Smooth muscle cell (in vitro differentiated cells): ENCODE results near the gene ABI3BP. TPM values are rescaled to one million over a fixed set of nuclear protein-coding genes. Genes with fewer than 3 reads are reported as not detected.

ENCODE experiments used
- DNase-seq: peaks from one replicate; lab custom pipeline; 2025; ENCODE audit not compliant: unreplicated experiment; lab: John Stamatoyannopoulos, UW
- H2AFZ ChIP-seq: fragments of 200-600 bp; sonication (generic); 2 replicates; pipeline ENCODE4 v1.6.0; 2016; ENCODE audit warnings: antibody characterized with exemption, low read depth, mild to moderate bottlenecking
- H3F3A ChIP-seq: fragments of 200-600 bp; sonication (generic); 2 replicates; pipeline ENCODE4 v1.6.0; 2017; ENCODE audit warnings: antibody characterized with exemption, low read depth
- H3K27ac ChIP-seq: fragments of 200-600 bp; sonication (generic); 2 replicates; pipeline ENCODE4 v1.5.1; 2016; ENCODE audit warnings: low read depth, mild to moderate bottlenecking
- H3K27me3 ChIP-seq: fragments of 200-600 bp; sonication (generic); 2 replicates; pipeline ENCODE4 v1.6.1; 2016; ENCODE audit warnings: low read depth, mild to moderate bottlenecking
- H3K36me3 ChIP-seq: fragments of 200-600 bp; sonication (generic); 2 replicates; pipeline ENCODE4 v1.5.1; 2016; ENCODE audit warnings: low read depth
- H3K4me1 ChIP-seq: fragments of 200-600 bp; sonication (generic); 2 replicates; pipeline ENCODE4 v1.5.1; 2016; ENCODE audit warnings: low read depth
- H3K4me2 ChIP-seq: fragments of 200-600 bp; sonication (generic); 2 replicates; pipeline ENCODE4 v1.6.0; 2016; ENCODE audit warnings: mild to moderate bottlenecking
- H3K4me3 ChIP-seq: fragments of 200-600 bp; sonication (generic); 2 replicates; pipeline ENCODE4 v1.5.1; 2016; ENCODE audit warnings: mild to moderate bottlenecking
- H3K79me2 ChIP-seq: fragments of 200-600 bp; sonication (generic); 2 replicates; pipeline ENCODE4 v1.6.0; 2016; ENCODE audit warnings: low read depth, mild to moderate bottlenecking
- H3K9ac ChIP-seq: fragments of 200-600 bp; sonication (generic); 2 replicates; pipeline ENCODE4 v1.6.0; 2016; ENCODE audit warnings: low read depth
- H3K9me3 ChIP-seq: fragments of 200-600 bp; sonication (generic); replicated peaks from 2 replicates; pipeline ENCODE4 v1.5.1; 2016; ENCODE audit warnings: low read depth
- H4K20me1 ChIP-seq: fragments of 200-600 bp; sonication (generic); 2 replicates; pipeline ENCODE4 v1.6.0; 2016; ENCODE audit warnings: low read depth
- WGBS: methylation state at CpG from one replicate; pipeline ENCODE4 v1.1.7; 2016; ENCODE audit warnings: low lambda C conversion rate; 5-methylcytosine and 5-hydroxymethylcytosine counted together
- polyA plus RNA-seq: library from polyadenylated mRNA; unstranded; fragments of >200 nt; fragmentation: Nextera tagmentation; extraction: Ambion mirVana; gene quantifications from 2 replicates; pipeline ENCODE4 v1.2.1, GENCODE V29; 2016
- total RNA-seq: library from RNA; depleted of rRNA; stranded (reverse); fragments of >200 nt; gene quantifications from 2 replicates; pipeline ENCODE4 v1.2.3, GENCODE V29; 2014
- TF ChIP-seq, protein P1 (sequence below): fragments of 200-600 bp; sonication (generic); IDR thresholded peaks from 2 replicates; pipeline ENCODE4 v1.5.1; 2017; ENCODE audit warnings: borderline replicate concordance, mild to moderate bottlenecking, antibody characterized with exemption; ENCODE audit not compliant: insufficient read depth, poor library complexity, severe bottlenecking

ABI3BP gene
- total and polyA plus RNA-seq, 2 experiments from 2014 or later: 0.47 to 0.58 TPM

DNA sequence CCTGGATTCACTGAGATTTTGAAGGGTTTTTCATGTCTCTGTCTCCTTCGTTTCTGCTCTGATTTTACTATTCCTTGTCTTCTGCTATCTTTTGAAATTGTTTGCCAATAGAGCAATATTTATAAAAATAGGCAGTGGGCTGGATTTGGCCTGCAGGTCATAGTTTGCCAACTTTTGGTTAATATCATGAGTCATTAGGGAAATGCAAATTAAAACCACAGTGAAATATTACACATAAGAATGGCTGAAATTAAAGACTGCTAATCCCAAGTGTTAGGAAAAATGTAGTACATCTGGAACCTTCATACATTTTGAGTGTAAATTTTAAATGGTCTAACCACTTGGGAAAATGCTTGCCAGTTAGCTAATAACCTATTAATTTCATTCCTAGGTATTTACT lies 56.3 kb downstream of the ABI3BP start:
- Histone ChIP-seq H3K36me3 (no peaks in the 10 kb centered on the region), H3K9me3 (no peaks in the 10 kb centered on the region), H3K79me2 (no peaks in the 10 kb centered on the region), H3K27ac (no peak overlapping the region), H3K4me1 (no peaks in the 10 kb centered on the region), H3K4me2 (no peak overlapping the region), H3F3A (no peaks in the 10 kb centered on the region), H2AFZ (no peak overlapping the region), H3K4me3 (no peak overlapping the region), H4K20me1 (no peaks in the 10 kb centered on the region), H3K9ac (no peak overlapping the region), H3K27me3 (no peaks in the 10 kb centered on the region)
- 89% methylated on average over 1 of the region's 1 CpG for WGBS
- DNase-seq: no peak
- TF ChIP-seq, protein P1, sequence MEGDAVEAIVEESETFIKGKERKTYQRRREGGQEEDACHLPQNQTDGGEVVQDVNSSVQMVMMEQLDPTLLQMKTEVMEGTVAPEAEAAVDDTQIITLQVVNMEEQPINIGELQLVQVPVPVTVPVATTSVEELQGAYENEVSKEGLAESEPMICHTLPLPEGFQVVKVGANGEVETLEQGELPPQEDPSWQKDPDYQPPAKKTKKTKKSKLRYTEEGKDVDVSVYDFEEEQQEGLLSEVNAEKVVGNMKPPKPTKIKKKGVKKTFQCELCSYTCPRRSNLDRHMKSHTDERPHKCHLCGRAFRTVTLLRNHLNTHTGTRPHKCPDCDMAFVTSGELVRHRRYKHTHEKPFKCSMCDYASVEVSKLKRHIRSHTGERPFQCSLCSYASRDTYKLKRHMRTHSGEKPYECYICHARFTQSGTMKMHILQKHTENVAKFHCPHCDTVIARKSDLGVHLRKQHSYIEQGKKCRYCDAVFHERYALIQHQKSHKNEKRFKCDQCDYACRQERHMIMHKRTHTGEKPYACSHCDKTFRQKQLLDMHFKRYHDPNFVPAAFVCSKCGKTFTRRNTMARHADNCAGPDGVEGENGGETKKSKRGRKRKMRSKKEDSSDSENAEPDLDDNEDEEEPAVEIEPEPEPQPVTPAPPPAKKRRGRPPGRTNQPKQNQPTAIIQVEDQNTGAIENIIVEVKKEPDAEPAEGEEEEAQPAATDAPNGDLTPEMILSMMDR: no peak

DNA sequence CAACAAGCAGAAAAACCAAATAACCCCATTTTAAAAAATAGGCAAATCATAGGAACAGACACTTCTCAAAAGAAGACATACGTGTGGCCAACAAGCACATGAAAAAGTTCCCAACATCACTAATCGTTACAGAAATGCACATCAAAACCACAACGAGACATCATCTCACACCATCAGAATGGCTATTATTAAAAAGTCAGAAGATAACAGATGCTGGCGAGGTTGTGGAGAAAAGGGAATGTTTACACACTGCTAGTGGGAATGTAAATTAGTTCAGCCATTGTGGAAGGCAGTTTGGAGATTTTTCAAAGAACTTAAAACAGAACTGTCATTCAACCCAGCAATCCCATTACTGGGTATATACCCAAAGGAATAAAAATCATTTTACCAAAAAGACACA lies 60.7 kb downstream of the ABI3BP start:
- Histone ChIP-seq H3K9me3 (no peaks in the 10 kb centered on the region), H3K36me3 (no peaks in the 10 kb centered on the region), H3K79me2 (no peaks in the 10 kb centered on the region), H3F3A (no peaks in the 10 kb centered on the region), H3K4me2 (no peak overlapping the region), H3K27ac (no peak overlapping the region), H2AFZ (no peak overlapping the region), H3K27me3 (no peaks in the 10 kb centered on the region), H3K4me3 (no peak overlapping the region), H3K9ac (no peak overlapping the region), H3K4me1 (no peaks in the 10 kb centered on the region), H4K20me1 (no peaks in the 10 kb centered on the region)
- DNase-seq: no peak
- TF ChIP-seq, protein P1: no peak
- WGBS: 84% methylated on average over 4 of the region's 4 CpGs

DNA sequence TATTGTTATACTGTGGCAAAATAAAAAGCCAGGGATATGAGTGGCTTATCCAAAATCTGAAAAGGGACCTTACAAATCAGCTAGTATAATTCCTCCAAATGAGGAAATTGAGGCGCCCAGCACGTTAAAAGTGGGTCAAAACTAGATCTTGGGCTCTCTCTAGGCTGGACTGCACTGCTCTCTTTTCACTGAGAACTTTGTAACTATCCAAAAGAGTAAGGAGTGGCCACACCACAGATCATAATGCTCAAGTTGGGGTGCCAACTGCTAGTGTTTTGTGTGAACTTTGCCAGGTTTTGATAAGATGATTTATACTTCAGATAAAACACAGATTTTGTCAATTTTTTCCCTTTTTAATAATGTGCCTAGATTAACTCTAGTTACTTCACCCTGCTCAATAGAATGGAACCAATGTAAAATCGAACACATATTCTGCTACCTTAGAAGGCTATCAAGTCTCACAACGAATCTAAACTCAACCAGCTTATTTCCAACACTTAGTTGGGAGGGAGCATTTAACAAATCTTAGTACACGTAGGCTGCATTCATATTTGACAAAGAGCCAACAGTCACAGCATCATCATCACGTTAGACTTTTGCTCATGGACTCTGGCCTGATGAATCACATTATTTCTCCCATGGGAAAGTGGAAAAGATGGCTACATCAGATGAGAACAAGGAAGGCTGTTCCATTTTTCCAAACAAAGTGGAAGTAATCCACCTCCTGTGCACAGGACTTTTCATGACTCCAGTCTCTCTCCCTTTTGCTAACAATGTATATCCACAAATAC lies 64.4 kb downstream of the ABI3BP start:
- H4K20me1 ChIP-seq: no peaks in the 10 kb centered on the region
- H3K27ac ChIP-seq: no peak overlapping the region
- no peaks in the 10 kb centered on the region for H3K79me2 ChIP-seq
- H3K9ac ChIP-seq: no peak overlapping the region
- H3K27me3 ChIP-seq: no peaks in the 10 kb centered on the region
- H3K4me1 ChIP-seq: no peaks in the 10 kb centered on the region
- TF ChIP-seq, protein P1: no peak
- no peak overlapping the region for H2AFZ ChIP-seq
- H3K9me3 ChIP-seq: no peaks in the 10 kb centered on the region
- H3K4me3 ChIP-seq: no peak overlapping the region
- 82% methylated on average over 6 of the region's 6 CpGs for WGBS
- no peaks in the 10 kb centered on the region for H3K36me3 ChIP-seq
- H3F3A ChIP-seq: no peaks in the 10 kb centered on the region
- DNase-seq: no peak
- H3K4me2 ChIP-seq: no peak overlapping the region

DNA sequence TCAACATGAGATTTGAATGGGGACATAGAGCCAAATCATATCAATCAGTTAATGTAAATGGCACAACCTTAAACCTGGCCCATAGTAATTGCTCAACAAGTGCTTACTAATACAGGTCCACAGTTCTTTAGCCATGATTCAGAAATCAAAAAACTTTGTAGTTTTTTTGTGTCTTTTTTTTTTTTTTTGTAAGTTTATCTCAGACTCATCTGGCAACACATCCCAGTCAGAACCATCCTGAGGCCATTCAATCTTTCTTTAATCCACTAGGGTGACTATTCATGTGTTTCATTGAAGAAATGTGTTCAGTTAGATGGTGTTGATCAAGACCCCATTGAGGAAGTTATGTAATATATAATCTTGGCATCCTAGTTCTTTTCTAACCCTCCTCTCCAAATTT lies 65.4 kb downstream of the ABI3BP start:
- H3K4me1 ChIP-seq: no peaks in the 10 kb centered on the region
- H3K27me3 ChIP-seq: no peaks in the 10 kb centered on the region
- H3K4me3 ChIP-seq: no peak overlapping the region
- TF ChIP-seq, protein P1: no peak
- H3K9ac ChIP-seq: no peak overlapping the region
- H3K36me3 ChIP-seq: no peaks in the 10 kb centered on the region
- no peak for DNase-seq
- no peak overlapping the region for H3K4me2 ChIP-seq
- H3K27ac ChIP-seq: no peak overlapping the region
- no peaks in the 10 kb centered on the region for H4K20me1 ChIP-seq
- no peaks in the 10 kb centered on the region for H3F3A ChIP-seq
- H3K9me3 ChIP-seq: no peaks in the 10 kb centered on the region
- H3K79me2 ChIP-seq: no peaks in the 10 kb centered on the region
- no peak overlapping the region for H2AFZ ChIP-seq
